GM18868 (cell line): Measurements from ENCODE around the gene RAB3GAP2.
"Not testable (repeated sequence)": the region's sequence is repeated elsewhere in the genome, so short reads cannot be mapped to it uniquely, and the experiment has no call there.

Experiments
- ATAC-seq: cut with Tn5 transposase; IDR thresholded peaks from one replicate; pipeline ENCODE4 v1.9.1; 2021; ENCODE audit warnings: mild to moderate bottlenecking, moderate library complexity; ENCODE audit not compliant: unreplicated experiment

Gene RAB3GAP2

GRCh38 chr1:220213382-220213983 lies 58.8 kb downstream of the RAB3GAP2 start:
- no peak for ATAC-seq

- no peak for ATAC-seq
Observed at GRCh38 chr1:220207411-220207810, 64.8 kb downstream of the RAB3GAP2 start.

- not testable (repeated sequence) for ATAC-seq
Observed at GRCh38 chr1:220204758-220205157, 67.5 kb downstream of the RAB3GAP2 start.

- ATAC-seq = no peak
Observed at GRCh38 chr1:220203816-220204215, 68.4 kb downstream of the RAB3GAP2 start.

GRCh38 chr1:220198186-220199005 lies 73.9 kb downstream of the RAB3GAP2 start:
- ATAC-seq = no peak

- no peak for ATAC-seq
Observed at GRCh38 chr1:220195701-220196100, 76.6 kb downstream of the RAB3GAP2 start.

GRCh38 chr1:220189750-220190347 lies 82.4 kb downstream of the RAB3GAP2 start:
- ATAC-seq = no peak

GRCh38 chr1:220188538-220188937 lies 83.7 kb downstream of the RAB3GAP2 start:
- ATAC-seq = no peak

GRCh38 chr1:220186752-220187151 lies 85.5 kb downstream of the RAB3GAP2 start:
- no peak for ATAC-seq

GRCh38 chr1:220184506-220184905 lies 87.7 kb downstream of the RAB3GAP2 start:
- no peak for ATAC-seq

GRCh38 chr1:220182656-220183055 lies 89.6 kb downstream of the RAB3GAP2 start:
- no peak for ATAC-seq

- no peak for ATAC-seq
Observed at GRCh38 chr1:220182111-220182510, 90.1 kb downstream of the RAB3GAP2 start.

- no peak for ATAC-seq
Observed at GRCh38 chr1:220176540-220176939, 95.7 kb downstream of the RAB3GAP2 start.

GRCh38 chr1:220170836-220171526 lies 101.3 kb downstream of the RAB3GAP2 start:
- ATAC-seq = no peak

- ATAC-seq = not testable (repeated sequence)
Observed at GRCh38 chr1:220169887-220170286, 102.4 kb downstream of the RAB3GAP2 start.

GRCh38 chr1:220166853-220167252 lies 105.4 kb downstream of the RAB3GAP2 start:
- ATAC-seq = no peak

- ATAC-seq = no peak
Observed at GRCh38 chr1:220164517-220164916, 107.7 kb downstream of the RAB3GAP2 start.

GRCh38 chr1:220164116-220164515 lies 108.1 kb downstream of the RAB3GAP2 start:
- no peak for ATAC-seq

GRCh38 chr1:220160027-220160426 lies 112.2 kb downstream of the RAB3GAP2 start:
- ATAC-seq = no peak

GRCh38 chr1:220159041-220159440 lies 113.2 kb downstream of the RAB3GAP2 start:
- ATAC-seq = no peak

GRCh38 chr1:220158530-220158929 lies 113.7 kb downstream of the RAB3GAP2 start:
- ATAC-seq = not testable (repeated sequence)
